GM12878 (cell line): Measurements from ENCODE around the gene CTNNA2. TPM values are rescaled to one million over a fixed set of nuclear protein-coding genes. Genes with fewer than 3 reads are reported as not detected.

Experiments
- ATAC-seq: fragments of 200-7000 bp; cut with Tn5 transposase; 3 replicates; pipeline ENCODE4 v1.9.1; 2020; ENCODE audit warnings: mild to moderate bottlenecking, moderate library complexity
- BruUV-seq: library from RNA; stranded (reverse); fragments of 400-500 nt; replicated peaks from 2 replicates; lab custom pipeline; 2021; lab: Mats Ljungman, UMichigan
- CTCF ChIA-PET: fragments of 300-600 bp; sonication (Branson Sonifier 250); formaldehyde crosslinking; extraction: SDS; loops from one replicate; lab custom pipeline; 2021; ENCODE audit warnings: inconsistent platforms; lab: Yijun Ruan, JAX
- POLR2A ChIA-PET: fragments of 350-600 bp; formaldehyde crosslinking; extraction: SDS; loops from one replicate; lab custom pipeline; 2021; ENCODE audit warnings: inconsistent platforms; lab: Charles Lee
- RAD21 ChIA-PET: fragments of 300-600 bp; sonication (Branson Sonifier 250); formaldehyde crosslinking; loops from one replicate; lab custom pipeline; 2023; ENCODE audit warnings: antibody characterized with exemption; ENCODE audit not compliant: unreplicated experiment; lab: Charles Lee
- SMC1A ChIA-PET: fragments of 300-600 bp; sonication (Branson Sonifier 250); formaldehyde crosslinking; loops from one replicate; lab custom pipeline; 2023; ENCODE audit not compliant: unreplicated experiment, uncharacterized antibody; lab: Charles Lee
- DNase-seq: peaks from one replicate; pipeline ENCODE4 v3.0.0-alpha.2; 2011; ENCODE audit warnings: low read depth, low spot score
- FAIRE-seq: peaks from 3 replicates; lab custom pipeline; 2011; peaks lifted over from hg19 to GRCh38; lab: Jason Lieb, UNC
- H2AFZ ChIP-seq: 2 replicates; pipeline ENCODE4 v1.6.0; 2011; ENCODE audit warnings: low read depth, low read length, control low read depth; ENCODE audit not compliant: control insufficient read depth
- H3K27ac ChIP-seq: 2 replicates; pipeline ENCODE4 v1.5.1; 2011; ENCODE audit warnings: control low read depth; ENCODE audit not compliant: control insufficient read depth, insufficient read depth
- H3K27me3 ChIP-seq, 2 experiments: replicated peaks in 1 of 2; 2 replicates each; pipeline versions ENCODE4 v1.6.0 to v1.6.1; 2011; ENCODE audit warnings: low read length in 1 of 2; ENCODE audit not compliant: control insufficient read depth in 2 of 2, insufficient read depth in 2 of 2
- H3K36me3 ChIP-seq, 2 experiments: 2 replicates each; pipeline ENCODE4 v1.5.1; 2011; ENCODE audit warnings: low read length in 1 of 2; ENCODE audit not compliant: control insufficient read depth in 2 of 2, insufficient read depth in 2 of 2
- H3K4me1 ChIP-seq: 2 replicates; pipeline ENCODE4 v1.6.1; 2011; ENCODE audit warnings: mild to moderate bottlenecking, low read length, moderate library complexity, mixed read lengths; ENCODE audit not compliant: control insufficient read depth, insufficient read depth
- H3K4me2 ChIP-seq: 2 replicates; pipeline ENCODE4 v1.6.0; 2011; ENCODE audit warnings: control low read depth; ENCODE audit not compliant: control insufficient read depth, insufficient read depth
- H3K4me3 ChIP-seq: fragments of 200-600 bp; sonication (generic); 2 replicates; pipeline ENCODE4 v1.5.1; 2016
- H3K79me2 ChIP-seq: 2 replicates; pipeline ENCODE4 v1.6.0; 2011; ENCODE audit warnings: low read length; ENCODE audit not compliant: control insufficient read depth, insufficient read depth
- H3K9ac ChIP-seq: 2 replicates; pipeline ENCODE4 v1.8.0; 2011; ENCODE audit warnings: low read length, control low read depth, mixed read lengths; ENCODE audit not compliant: control insufficient read depth, insufficient read depth
- H3K9me3 ChIP-seq: replicated peaks from 3 replicates; pipeline ENCODE4 v1.5.1; 2011; ENCODE audit warnings: mild to moderate bottlenecking, low read length; ENCODE audit not compliant: control insufficient read depth, insufficient read depth
- H4K20me1 ChIP-seq: 2 replicates; pipeline ENCODE4 v1.6.0; 2011; ENCODE audit not compliant: control insufficient read depth, insufficient read depth
- EED ChIP-seq: sonication (generic); IDR thresholded peaks from 2 replicates; pipeline ENCODE4 v1.6.1; 2016; ENCODE audit warnings: antibody characterized with exemption, low read depth
- EP300 ChIP-seq, 2 experiments: fragments of 150-350 bp in 1 of 2; IDR thresholded peaks; 2 replicates each; pipeline ENCODE4 v1.6.1; 2011 to 2012; ENCODE audit warnings: low read depth in 2 of 2, low read length in 2 of 2, borderline replicate concordance in 1 of 2, improper control_type of control experiment in 1 of 2, inconsistent platforms in 1 of 2; ENCODE audit not compliant: control insufficient read depth in 1 of 2
- ETV6 ChIP-seq, 2 experiments: fragments of 450-650 bp in 1 of 2; IDR thresholded peaks in 1 of 2; conservative IDR thresholded peaks in 1 of 2; 2 replicates each; pipeline ENCODE4 v1.6.1; 2014; ENCODE audit warnings: antibody characterized with exemption in 1 of 2, borderline replicate concordance in 1 of 2, low read depth in 1 of 2, mild to moderate bottlenecking in 1 of 2, moderate library complexity in 1 of 2
- IKZF1 ChIP-seq: fragments of 450-650 bp; conservative IDR thresholded peaks from 2 replicates; pipeline ENCODE4 v1.6.1; 2017; ENCODE audit warnings: antibody characterized with exemption, mild to moderate bottlenecking
- KAT2A ChIP-seq: conservative IDR thresholded peaks from 2 replicates; pipeline ENCODE4 v1.6.1; 2011; ENCODE audit warnings: low read depth, low read length; ENCODE audit not compliant: control insufficient read depth
- NRF1 ChIP-seq: conservative IDR thresholded peaks from 2 replicates; pipeline ENCODE4 v1.6.1; 2011; ENCODE audit warnings: mild to moderate bottlenecking, low read depth, low read length, improper control_type of control experiment
- RB1 ChIP-seq: fragments of 450-650 bp; formaldehyde crosslinking; IDR thresholded peaks from 2 replicates; pipeline ENCODE4 v1.6.1; 2017; ENCODE audit warnings: mild to moderate bottlenecking, borderline replicate concordance
- SPI1 ChIP-seq: IDR thresholded peaks from 2 replicates; pipeline ENCODE4 v1.6.1; 2011; ENCODE audit warnings: low read depth, mild to moderate bottlenecking, low read length, moderate library complexity, borderline replicate concordance; ENCODE audit not compliant: insufficient read depth
- SREBF1 ChIP-seq: IDR thresholded peaks from 2 replicates; pipeline ENCODE4 v1.6.1; 2012; ENCODE audit warnings: mild to moderate bottlenecking, low read length
- TAF1 ChIP-seq: IDR thresholded peaks from 2 replicates; pipeline ENCODE4 v1.6.1; 2011; ENCODE audit warnings: mild to moderate bottlenecking, low read depth, low read length, borderline replicate concordance
- WGBS: methylation state at CpG from one replicate; pipeline ENCODE4 v1.1.6; 2016; ENCODE audit warnings: low lambda C conversion rate; ENCODE audit not compliant: insufficient replicate concordance, insufficient coverage; ENCODE audit errors: missing lambda C conversion rate; 5-methylcytosine and 5-hydroxymethylcytosine counted together
- in situ Hi-C: fragments of 300-500 bp; cut with MboI; formaldehyde crosslinking; loops from 9 replicates; pipeline ENCODE4 v1.14.3; 2018; ENCODE audit warnings: mixed read lengths
- intact Hi-C: fragments of 100-400 bp; cut with micrococcal nuclease; formaldehyde crosslinking; loops from one replicate; pipeline ENCODE4 v1.14.2; 2022; ENCODE audit not compliant: unreplicated experiment
- polyA plus RNA-seq, 11 experiments: library from polyadenylated mRNA; depleted of rRNA in 4 of 11; unstranded in 6 of 11; stranded (reverse) in 5 of 11; fragments of >200 nt; fragmentation: Nextera tagmentation in 4 of 11; fragmentation: Illumina TruSeq in 1 of 11; extraction: Ambion mirVana in 4 of 11; extraction: Trizol in 1 of 11; gene quantifications; 1 replicate in 1 of 11; 2 replicates in 10 of 11; pipeline versions ENCODE4 v1.2.1 to v1.2.3, GENCODE V29; 2011 to 2016; ENCODE audit warnings: inconsistent platforms in 2 of 11, missing spikeins in 2 of 11, low read depth in 1 of 11
- total RNA-seq, 4 experiments: library from RNA; depleted of rRNA in 3 of 4; stranded (reverse); fragments of >200 nt in 3 of 4; fragmentation: Illumina TruSeq in 1 of 4; extraction: Trizol in 1 of 4; gene quantifications; 2 replicates each; pipeline versions ENCODE4 v1.2.1 to v1.2.3, GENCODE V29; 2013 to 2021
- TF ChIP-seq, protein P1 (sequence below): fragments of 450-650 bp; IDR thresholded peaks from 2 replicates; pipeline ENCODE4 v1.6.1; 2017; ENCODE audit warnings: mild to moderate bottlenecking, moderate library complexity
- TF ChIP-seq, protein P2 (sequence below): fragments of 450-650 bp; IDR thresholded peaks from 2 replicates; pipeline ENCODE4 v1.6.1; 2014; ENCODE audit warnings: mild to moderate bottlenecking
- TF ChIP-seq, protein P3 (sequence below): IDR thresholded peaks from 2 replicates; pipeline ENCODE4 v1.6.1; 2011; ENCODE audit warnings: mild to moderate bottlenecking, low read depth, low read length, moderate library complexity; ENCODE audit not compliant: insufficient replicate concordance

CTNNA2 gene
- total and polyA plus RNA-seq, 10 of the 15 experiments (the other 5 are each of a cell fraction or from before 2014, with no cell fraction given) = 2.4 to 36.2 (median 6.6) TPM

DNA sequence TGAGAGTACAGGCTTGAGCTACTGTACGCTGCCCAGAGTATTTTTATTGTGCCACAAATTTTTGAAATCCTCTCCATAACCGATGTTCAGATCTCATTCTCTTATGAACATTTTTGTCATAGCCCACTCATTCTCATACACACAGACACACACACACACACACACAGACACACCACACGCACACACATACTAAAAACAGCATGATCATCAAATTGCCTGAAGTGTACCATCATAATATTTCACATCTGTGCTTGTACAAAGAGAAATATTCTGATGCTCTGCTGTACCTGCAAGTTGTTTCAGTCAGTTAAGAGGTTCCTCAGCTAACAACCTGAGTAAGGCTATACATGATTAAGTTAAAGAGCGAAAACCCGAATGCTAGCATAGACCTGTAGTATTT lies 696.6 kb downstream of the CTNNA2 start:
- no peak for FAIRE-seq
- H3K27me3 ChIP-seq = no peaks in the 10 kb centered on the region
- intact Hi-C loops = no loop called here
- no peak overlapping the region for H3K27ac ChIP-seq
- H3K36me3 ChIP-seq = no peaks in the 10 kb centered on the region
- no peaks in the 10 kb centered on the region for H3K79me2 ChIP-seq
- no peaks in the 10 kb centered on the region for H3K4me1 ChIP-seq
- H3K9ac ChIP-seq = no peak overlapping the region
- no peak overlapping the region for H3K4me2 ChIP-seq
- whole genome bisulfite sequencing = 35% methylated on average over 5 of the region's 5 CpGs
- no peak overlapping the region for H3K4me3 ChIP-seq
- no TSS peak for BruUV-seq
- no peaks in the 10 kb centered on the region for H4K20me1 ChIP-seq
- POLR2A ChIA-PET = no interaction called here
- TF ChIP-seq, protein P1, sequence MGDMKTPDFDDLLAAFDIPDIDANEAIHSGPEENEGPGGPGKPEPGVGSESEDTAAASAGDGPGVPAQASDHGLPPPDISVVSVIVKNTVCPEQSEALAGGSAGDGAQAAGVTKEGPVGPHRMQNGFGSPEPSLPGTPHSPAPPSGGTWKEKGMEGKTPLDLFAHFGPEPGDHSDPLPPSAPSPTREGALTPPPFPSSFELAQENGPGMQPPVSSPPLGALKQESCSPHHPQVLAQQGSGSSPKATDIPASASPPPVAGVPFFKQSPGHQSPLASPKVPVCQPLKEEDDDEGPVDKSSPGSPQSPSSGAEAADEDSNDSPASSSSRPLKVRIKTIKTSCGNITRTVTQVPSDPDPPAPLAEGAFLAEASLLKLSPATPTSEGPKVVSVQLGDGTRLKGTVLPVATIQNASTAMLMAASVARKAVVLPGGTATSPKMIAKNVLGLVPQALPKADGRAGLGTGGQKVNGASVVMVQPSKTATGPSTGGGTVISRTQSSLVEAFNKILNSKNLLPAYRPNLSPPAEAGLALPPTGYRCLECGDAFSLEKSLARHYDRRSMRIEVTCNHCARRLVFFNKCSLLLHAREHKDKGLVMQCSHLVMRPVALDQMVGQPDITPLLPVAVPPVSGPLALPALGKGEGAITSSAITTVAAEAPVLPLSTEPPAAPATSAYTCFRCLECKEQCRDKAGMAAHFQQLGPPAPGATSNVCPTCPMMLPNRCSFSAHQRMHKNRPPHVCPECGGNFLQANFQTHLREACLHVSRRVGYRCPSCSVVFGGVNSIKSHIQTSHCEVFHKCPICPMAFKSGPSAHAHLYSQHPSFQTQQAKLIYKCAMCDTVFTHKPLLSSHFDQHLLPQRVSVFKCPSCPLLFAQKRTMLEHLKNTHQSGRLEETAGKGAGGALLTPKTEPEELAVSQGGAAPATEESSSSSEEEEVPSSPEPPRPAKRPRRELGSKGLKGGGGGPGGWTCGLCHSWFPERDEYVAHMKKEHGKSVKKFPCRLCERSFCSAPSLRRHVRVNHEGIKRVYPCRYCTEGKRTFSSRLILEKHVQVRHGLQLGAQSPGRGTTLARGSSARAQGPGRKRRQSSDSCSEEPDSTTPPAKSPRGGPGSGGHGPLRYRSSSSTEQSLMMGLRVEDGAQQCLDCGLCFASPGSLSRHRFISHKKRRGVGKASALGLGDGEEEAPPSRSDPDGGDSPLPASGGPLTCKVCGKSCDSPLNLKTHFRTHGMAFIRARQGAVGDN = no peak
- TF ChIP-seq TAF1 = no peak
- TF ChIP-seq SREBF1 = no peak
- no peak for TF ChIP-seq NRF1
- no peak for TF ChIP-seq ETV6 (conservative IDR thresholded peaks at IDR 0.05 in 1 of 2, IDR thresholded peaks at IDR 0.05 in 1 of 2; ENCODE audit: borderline replicate concordance in 1 of 2, low read depth in 1 of 2)
- no peak for TF ChIP-seq RB1
- TF ChIP-seq EP300 (IDR thresholded peaks at IDR 0.05; ENCODE audit: borderline replicate concordance in 1 of 2, control insufficient read depth in 1 of 2, low read depth in 2 of 2, low read length in 2 of 2) = no peak
- TF ChIP-seq, protein P2, sequence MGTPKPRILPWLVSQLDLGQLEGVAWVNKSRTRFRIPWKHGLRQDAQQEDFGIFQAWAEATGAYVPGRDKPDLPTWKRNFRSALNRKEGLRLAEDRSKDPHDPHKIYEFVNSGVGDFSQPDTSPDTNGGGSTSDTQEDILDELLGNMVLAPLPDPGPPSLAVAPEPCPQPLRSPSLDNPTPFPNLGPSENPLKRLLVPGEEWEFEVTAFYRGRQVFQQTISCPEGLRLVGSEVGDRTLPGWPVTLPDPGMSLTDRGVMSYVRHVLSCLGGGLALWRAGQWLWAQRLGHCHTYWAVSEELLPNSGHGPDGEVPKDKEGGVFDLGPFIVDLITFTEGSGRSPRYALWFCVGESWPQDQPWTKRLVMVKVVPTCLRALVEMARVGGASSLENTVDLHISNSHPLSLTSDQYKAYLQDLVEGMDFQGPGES = no peak
- TF ChIP-seq EED = no peak
- TF ChIP-seq IKZF1 = no peak
- TF ChIP-seq, protein P3, sequence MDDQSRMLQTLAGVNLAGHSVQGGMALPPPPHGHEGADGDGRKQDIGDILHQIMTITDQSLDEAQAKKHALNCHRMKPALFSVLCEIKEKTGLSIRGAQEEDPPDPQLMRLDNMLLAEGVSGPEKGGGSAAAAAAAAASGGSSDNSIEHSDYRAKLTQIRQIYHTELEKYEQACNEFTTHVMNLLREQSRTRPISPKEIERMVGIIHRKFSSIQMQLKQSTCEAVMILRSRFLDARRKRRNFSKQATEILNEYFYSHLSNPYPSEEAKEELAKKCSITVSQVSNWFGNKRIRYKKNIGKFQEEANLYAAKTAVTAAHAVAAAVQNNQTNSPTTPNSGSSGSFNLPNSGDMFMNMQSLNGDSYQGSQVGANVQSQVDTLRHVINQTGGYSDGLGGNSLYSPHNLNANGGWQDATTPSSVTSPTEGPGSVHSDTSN = no peak
- no peak for TF ChIP-seq KAT2A
- no peak for TF ChIP-seq SPI1
- no peak for DNase-seq
- ATAC-seq = no peak
- SMC1A ChIA-PET = no interaction called here
- no peaks in the 10 kb centered on the region for H3K9me3 ChIP-seq
- CTCF ChIA-PET = interaction anchor here (0.7 kb wide), 1 partner anchor 20 kb away, joined by 3 read pairs; no protein-coding TSS in a partner anchor
- RAD21 ChIA-PET = no interaction called here
- no peak overlapping the region for H2AFZ ChIP-seq
- in situ Hi-C loops = no loop called here
